Eye (tissue), 1 donor: ENCODE measurements around the gene VPREB1.
"Not testable (repeated sequence)": the region's sequence is repeated elsewhere in the genome, so short reads cannot be mapped to it uniquely, and the experiment has no call there.

Experiments used
- DNase-seq: peaks from one replicate; pipeline ENCODE4 v3.0.0-alpha.2; 2015

Gene VPREB1

GRCh38 chr22:22248878-22249277, 4.3 kb downstream of the VPREB1 start:
- DNase-seq, result no peak

GRCh38 chr22:22250651-22251050, 6.1 kb downstream of the VPREB1 start:
- not testable (repeated sequence) for DNase-seq

GRCh38 chr22:22256133-22256532, 11.5 kb downstream of the VPREB1 start:
- not testable (repeated sequence) for DNase-seq

GRCh38 chr22:22258597-22259415, 14.2 kb downstream of the VPREB1 start:
- DNase-seq, result not testable (repeated sequence)

DNA sequence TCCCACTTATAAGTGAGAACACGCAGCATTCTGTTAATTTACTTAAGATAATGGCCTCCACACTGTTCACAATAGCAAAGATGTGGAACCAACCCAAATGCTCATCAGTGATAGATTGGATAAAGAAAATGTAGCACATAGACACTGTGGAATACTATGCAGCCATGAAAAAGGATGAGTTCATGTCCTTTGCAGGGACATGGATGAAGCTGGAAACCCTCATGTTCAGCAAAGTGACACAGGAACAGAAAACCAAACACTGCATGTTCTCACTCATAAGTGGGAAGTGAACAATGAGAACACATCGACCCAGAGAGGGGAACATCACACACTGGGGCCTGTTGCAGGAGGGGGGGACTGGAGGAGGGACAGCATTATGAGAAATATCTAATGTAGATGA, 15.6 kb downstream of the VPREB1 start:
- DNase-seq, result not testable (repeated sequence)

- DNase-seq, result not testable (repeated sequence)
Observed at GRCh38 chr22:22260586-22260985, 16.0 kb downstream of the VPREB1 start.

GRCh38 chr22:22262332-22263074, 17.9 kb downstream of the VPREB1 start:
- DNase-seq, result not testable (repeated sequence)

DNA sequence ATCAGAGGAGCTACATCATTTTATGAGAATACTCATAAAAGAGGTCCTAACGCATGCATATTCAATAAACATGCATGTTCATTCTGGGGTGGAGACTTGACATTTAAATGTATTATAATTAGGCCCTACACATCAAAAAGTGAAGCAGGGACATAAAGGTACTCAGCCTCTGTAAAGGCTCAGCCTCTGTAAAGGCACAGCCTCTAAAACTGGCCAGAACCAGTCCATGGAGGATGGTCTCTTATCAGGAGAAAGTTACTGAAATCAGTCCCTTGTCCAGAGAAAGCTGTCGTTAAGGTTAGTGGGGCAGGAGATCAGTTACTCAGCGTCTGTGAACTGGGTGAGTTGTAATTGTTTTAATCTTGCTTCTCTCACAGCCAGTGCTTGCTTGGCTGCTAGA, 19.2 kb downstream of the VPREB1 start:
- not testable (repeated sequence) for DNase-seq

GRCh38 chr22:22270036-22270676, 25.6 kb downstream of the VPREB1 start:
- DNase-seq, result not testable (repeated sequence)

GRCh38 chr22:22277423-22277822, 32.8 kb downstream of the VPREB1 start:
- not testable (repeated sequence) for DNase-seq

DNA sequence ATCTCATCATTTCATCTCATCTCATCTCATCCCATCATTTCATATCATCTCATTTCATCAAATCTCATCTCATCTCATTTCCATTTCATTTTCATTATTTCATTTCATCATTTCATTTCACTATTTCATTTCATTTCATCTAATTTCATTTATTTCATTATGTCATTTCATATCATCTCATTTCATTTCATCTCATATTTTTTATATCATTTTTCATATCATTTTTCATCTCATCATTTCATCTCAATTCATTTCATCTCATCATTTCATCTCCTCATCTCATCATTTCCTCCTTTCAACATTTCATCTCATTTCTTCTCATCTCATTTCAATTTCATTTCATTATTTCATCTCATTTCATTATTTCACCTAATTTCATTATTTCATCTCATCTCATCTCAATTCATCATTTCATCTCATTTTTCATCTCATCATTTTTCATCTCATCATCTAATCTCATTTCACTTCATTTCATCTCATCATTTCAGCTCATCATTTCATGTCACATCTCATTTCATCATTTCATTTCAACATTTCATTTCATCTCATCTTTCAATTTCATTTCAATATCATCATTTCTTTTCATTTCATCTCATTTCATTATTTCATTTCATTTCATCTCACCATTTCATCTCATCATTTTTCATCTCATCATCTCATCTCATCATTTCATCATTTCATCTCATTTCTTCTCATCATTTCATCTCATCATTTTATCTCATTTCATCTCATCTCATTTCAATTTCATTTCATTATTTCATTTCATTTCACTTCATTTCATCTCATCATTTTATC, 40.6 kb downstream of the VPREB1 start:
- DNase-seq, result not testable (repeated sequence)

- DNase-seq, result not testable (repeated sequence)
Observed at GRCh38 chr22:22286390-22287105, 42.0 kb downstream of the VPREB1 start.

DNA sequence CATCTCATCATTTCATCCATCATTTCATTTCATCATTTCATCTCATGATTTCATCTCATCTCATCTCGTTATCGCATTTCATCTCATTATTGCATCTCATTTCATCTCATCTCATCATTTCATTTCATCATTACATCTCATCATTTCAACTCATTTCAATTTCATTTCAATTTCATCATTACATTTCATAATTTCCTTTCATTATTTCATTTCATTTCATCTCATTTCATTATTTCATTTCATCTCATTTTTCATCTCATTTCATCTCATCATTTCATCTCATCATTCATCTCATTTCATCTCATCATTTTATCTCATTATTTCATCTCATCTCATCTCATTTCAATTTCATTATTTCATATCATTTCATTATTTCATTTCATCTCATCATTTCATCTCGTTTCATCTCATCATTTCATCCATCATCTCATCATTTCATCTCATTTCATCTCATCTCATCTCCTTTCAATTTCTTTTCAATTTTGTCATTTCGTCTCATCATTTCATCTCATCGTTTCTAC, 42.6 kb downstream of the VPREB1 start:
- DNase-seq, result not testable (repeated sequence)

DNA sequence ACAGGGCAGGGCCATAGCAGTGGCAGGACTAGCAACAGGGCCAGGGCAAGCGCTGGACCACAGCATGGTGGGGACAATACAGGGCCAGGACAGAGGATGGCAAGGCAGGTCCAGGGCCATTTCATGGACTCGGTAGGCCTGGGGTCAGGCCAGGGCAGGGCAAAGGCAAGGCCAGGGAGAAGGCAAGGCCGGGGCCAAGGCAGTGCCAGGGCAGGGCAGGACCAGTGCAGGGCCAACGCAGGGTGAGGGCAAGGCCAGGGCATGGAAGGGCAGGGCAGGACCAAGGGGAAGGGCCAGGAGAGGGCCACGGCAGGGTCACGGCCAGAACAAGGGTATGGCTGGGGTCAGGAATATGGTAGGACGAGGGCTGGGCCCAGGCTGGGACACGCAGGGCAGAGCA, 45.1 kb downstream of the VPREB1 start:
- DNase-seq, result not testable (repeated sequence)

DNA sequence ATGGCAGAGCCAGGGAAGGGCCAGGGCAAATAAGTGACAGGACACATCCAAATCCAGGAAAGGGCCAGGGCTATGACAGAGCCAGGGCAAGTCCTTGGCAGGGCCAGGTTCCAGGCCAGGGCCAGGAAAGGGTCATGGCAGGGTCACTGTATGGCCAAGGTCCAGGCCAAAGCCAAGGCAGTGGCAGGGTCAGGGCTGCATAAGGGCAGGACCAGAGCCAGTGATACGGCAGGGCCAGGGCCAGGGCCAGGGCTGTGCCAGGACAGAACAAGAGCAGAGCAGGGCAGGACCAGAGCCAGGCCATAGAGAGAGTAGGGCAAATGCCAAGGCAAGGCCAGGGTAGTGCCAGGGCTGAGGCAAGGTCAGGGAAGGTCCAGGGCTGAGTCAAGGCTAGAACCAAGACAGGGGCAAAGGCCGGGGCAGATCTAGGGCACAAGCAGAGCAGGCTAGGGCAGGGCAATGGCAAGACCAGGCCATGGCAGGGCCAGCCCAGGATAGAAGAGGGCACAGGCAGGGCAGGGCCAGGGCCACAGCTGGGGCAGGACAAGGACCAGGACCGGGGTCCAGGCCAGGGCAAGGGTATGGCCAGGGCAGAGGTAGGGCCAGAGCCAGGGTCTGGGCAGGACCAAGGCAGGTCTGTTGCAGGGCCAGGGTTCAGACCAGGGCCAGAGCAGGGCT, 46.7 kb downstream of the VPREB1 start:
- DNase-seq, result not testable (repeated sequence)

DNA sequence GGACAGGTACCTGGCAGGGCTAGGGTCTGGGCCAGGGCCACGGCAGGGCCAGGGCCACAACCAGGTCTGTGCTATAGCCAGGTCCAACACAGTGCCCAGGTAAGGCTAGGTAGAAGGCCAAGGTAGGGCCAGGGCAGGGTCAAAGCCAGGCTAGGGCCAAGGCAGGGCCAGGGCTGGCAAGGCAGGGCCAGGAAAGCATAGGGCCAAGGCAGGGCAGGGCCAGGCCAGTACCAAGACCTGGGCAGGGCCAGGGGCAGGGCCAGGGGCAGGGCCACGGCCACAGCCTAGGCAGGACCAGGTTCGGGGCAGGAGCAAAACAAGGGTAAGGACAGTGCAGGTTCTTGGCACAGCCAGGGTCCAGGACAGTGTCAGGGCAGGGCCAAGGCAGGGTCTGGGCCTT, 48.1 kb downstream of the VPREB1 start:
- not testable (repeated sequence) for DNase-seq

GRCh38 chr22:22293436-22293835, 48.9 kb downstream of the VPREB1 start:
- DNase-seq, result not testable (repeated sequence)

DNA sequence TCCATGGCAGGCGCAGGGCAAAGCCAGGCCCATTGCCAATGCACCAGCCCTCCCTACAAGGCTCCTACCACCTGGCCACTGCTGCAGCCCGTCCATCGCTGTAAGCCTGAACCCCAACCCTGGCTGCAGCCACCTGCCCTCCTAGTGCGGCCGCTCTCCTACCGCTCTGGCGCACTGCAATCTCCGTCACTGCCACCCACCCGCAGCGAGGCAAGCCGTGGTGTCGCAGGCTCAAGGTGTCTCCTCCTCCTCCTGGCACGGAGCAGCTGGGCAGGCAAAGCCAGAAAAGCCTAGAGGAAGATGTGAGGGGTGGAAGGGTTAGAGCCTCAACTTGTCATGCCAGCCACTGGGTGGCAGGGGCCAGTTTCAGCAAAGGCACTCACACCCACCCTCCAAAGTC, 50.1 kb downstream of the VPREB1 start:
- not testable (repeated sequence) for DNase-seq
